Measurements from ENCODE around the gene MS4A7.
"Not testable (repeated sequence)": the region's sequence is repeated elsewhere in the genome, so short reads cannot be mapped to it uniquely, and the experiment has no call there.

Gene MS4A7

GRCh38 chr11:60378354-60378753, at the start of gene MS4A7:
Gene MS4A7 (plus strand): TSS chr11:60378532. CDS start chr11:60383142, 4,610 bp downstream.
- no peak for DNase-seq

GRCh38 chr11:60332846-60333245, 45.5 kb upstream of the MS4A7 start:
- no peak for DNase-seq

GRCh38 chr11:60334005-60334620, 44.2 kb upstream of the MS4A7 start:
- peak; percentile 20 for DNase-seq

GRCh38 chr11:60336767-60337391, 41.5 kb upstream of the MS4A7 start:
- DNase-seq: no peak

- DNase-seq: no peak
Observed at GRCh38 chr11:60338053-60338452, 40.3 kb upstream of the MS4A7 start.

- DNase-seq: no peak
Observed at GRCh38 chr11:60339356-60339755, 39.0 kb upstream of the MS4A7 start.

GRCh38 chr11:60343094-60343704, 35.1 kb upstream of the MS4A7 start:
- no peak for DNase-seq

GRCh38 chr11:60344146-60344545, 34.2 kb upstream of the MS4A7 start:
- no peak for DNase-seq

GRCh38 chr11:60345489-60345888, 32.8 kb upstream of the MS4A7 start:
- DNase-seq: no peak

- DNase-seq: no peak
Observed at GRCh38 chr11:60347084-60347797, 31.1 kb upstream of the MS4A7 start.

GRCh38 chr11:60348116-60348515, 30.2 kb upstream of the MS4A7 start:
- no peak for DNase-seq

- no peak for DNase-seq
Observed at GRCh38 chr11:60349990-60350389, 28.3 kb upstream of the MS4A7 start.

- DNase-seq: no peak
Observed at GRCh38 chr11:60357771-60358170, 20.6 kb upstream of the MS4A7 start.

- DNase-seq: no peak
Observed at GRCh38 chr11:60360621-60361020, 17.7 kb upstream of the MS4A7 start.

GRCh38 chr11:60362241-60362640, 16.1 kb upstream of the MS4A7 start:
- no peak for DNase-seq

- peak; percentile 11 for DNase-seq
Observed at GRCh38 chr11:60363542-60364470, 14.5 kb upstream of the MS4A7 start.

GRCh38 chr11:60366262-60366904, 11.9 kb upstream of the MS4A7 start:
- not testable (repeated sequence) for DNase-seq

GRCh38 chr11:60367009-60367408, 11.3 kb upstream of the MS4A7 start:
- DNase-seq: no peak

GRCh38 chr11:60367896-60368295, 10.4 kb upstream of the MS4A7 start:
- DNase-seq: no peak

GRCh38 chr11:60370252-60370810, 8.0 kb upstream of the MS4A7 start:
- DNase-seq: no peak

GRCh38 chr11:60370811-60371298, 7.5 kb upstream of the MS4A7 start:
- DNase-seq: no peak

- DNase-seq: no peak
Observed at GRCh38 chr11:60371386-60371785, 6.9 kb upstream of the MS4A7 start.

Data from HCEC 1CT (cell line).